Skin of body (tissue), 2 donors: ENCODE results near the gene NCKAP5L. TPM values are rescaled to one million over a fixed set of nuclear protein-coding genes. Genes with fewer than 3 reads are reported as not detected.

ENCODE experiments used
- DNase-seq: peaks from one replicate; lab custom pipeline; 2025; lab: John Stamatoyannopoulos, UW
- total RNA-seq: library from RNA; depleted of rRNA; stranded (reverse); fragments of >200 nt; gene quantifications from one replicate; pipeline ENCODE4 v1.2.3, GENCODE V29; 2014

The NCKAP5L gene, protein sequence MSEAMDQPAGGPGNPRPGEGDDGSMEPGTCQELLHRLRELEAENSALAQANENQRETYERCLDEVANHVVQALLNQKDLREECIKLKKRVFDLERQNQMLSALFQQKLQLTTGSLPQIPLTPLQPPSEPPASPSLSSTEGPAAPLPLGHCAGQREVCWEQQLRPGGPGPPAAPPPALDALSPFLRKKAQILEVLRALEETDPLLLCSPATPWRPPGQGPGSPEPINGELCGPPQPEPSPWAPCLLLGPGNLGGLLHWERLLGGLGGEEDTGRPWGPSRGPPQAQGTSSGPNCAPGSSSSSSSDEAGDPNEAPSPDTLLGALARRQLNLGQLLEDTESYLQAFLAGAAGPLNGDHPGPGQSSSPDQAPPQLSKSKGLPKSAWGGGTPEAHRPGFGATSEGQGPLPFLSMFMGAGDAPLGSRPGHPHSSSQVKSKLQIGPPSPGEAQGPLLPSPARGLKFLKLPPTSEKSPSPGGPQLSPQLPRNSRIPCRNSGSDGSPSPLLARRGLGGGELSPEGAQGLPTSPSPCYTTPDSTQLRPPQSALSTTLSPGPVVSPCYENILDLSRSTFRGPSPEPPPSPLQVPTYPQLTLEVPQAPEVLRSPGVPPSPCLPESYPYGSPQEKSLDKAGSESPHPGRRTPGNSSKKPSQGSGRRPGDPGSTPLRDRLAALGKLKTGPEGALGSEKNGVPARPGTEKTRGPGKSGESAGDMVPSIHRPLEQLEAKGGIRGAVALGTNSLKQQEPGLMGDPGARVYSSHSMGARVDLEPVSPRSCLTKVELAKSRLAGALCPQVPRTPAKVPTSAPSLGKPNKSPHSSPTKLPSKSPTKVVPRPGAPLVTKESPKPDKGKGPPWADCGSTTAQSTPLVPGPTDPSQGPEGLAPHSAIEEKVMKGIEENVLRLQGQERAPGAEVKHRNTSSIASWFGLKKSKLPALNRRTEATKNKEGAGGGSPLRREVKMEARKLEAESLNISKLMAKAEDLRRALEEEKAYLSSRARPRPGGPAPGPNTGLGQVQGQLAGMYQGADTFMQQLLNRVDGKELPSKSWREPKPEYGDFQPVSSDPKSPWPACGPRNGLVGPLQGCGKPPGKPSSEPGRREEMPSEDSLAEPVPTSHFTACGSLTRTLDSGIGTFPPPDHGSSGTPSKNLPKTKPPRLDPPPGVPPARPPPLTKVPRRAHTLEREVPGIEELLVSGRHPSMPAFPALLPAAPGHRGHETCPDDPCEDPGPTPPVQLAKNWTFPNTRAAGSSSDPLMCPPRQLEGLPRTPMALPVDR (N-terminal part only)
- total RNA-seq = 9.7 TPM

DNA sequence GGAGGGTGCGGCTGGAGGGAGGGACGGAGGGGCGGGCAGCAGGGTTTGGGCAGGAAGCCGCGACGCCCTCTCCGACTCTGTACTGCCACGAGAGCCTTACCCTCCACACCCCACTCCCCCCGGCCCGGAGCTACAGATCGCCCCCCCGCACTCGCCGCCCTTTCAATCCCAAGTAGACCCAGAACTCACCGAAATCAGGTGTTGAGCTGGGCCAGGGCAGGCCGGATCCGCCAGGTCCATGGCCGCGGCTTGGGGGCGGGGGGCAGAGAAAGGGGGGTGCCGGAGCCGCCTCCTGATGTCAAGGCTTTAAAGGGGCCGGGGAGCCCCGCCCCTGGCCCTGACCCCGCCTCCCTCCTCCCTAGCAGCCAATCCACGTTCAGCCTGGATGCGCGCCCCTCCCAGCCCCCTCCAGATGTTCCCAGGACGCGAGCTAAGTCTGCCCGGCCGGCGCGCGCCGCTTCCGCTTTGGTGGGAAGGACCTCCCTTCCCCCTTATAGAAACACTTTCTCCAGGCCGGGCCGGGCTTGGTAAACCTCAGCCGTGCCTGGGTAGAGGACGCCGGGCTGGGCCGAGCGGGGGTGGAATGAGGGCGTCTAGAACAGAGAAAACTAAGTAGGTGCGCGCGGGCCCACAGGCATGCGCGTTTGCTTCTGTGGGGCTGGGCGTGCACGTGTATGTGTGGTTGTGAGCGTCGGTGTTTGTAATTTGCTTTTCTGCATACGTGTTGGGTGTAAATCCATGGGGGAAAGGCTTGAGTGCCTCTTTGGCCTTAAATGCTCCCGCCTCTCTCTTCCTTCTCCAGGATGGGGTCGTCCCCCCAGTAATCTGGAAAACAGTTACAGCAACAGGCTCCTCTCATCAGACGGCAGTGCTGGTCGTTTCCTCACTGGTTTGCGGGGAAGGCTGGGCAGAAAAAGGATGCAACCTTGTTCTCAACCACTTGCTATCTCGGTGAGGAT is at the start of gene NCKAP5L:
TSS of gene NCKAP5L (minus strand) at position 281 of the 959 bp plus-strand sequence. CDS start 24,369 bp downstream, outside the sequence.
- peak; percentile 97 for DNase-seq

GRCh38 chr12:49877066-49877465 is 48.9 kb upstream of the NCKAP5L start:
- DNase-seq = no peak

DNA sequence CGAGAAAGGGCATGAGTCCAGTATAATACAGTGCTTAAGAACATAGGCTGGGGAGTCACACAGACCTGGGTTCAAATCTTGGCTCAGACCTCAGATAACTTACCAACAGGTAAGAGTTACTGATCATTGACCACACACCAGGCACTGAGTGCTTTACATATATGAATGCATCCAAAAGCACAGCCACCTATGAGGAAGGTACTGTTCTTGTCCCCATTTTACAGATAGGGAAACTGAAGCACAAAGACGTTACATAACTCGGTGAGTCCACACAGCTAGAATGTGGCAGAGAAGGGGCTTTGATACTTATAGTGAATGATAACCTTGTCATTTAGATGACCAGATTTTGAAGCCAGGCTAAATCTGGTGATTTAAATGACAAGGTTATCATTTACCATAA is 47.9 kb upstream of the NCKAP5L start:
- no peak for DNase-seq

DNA sequence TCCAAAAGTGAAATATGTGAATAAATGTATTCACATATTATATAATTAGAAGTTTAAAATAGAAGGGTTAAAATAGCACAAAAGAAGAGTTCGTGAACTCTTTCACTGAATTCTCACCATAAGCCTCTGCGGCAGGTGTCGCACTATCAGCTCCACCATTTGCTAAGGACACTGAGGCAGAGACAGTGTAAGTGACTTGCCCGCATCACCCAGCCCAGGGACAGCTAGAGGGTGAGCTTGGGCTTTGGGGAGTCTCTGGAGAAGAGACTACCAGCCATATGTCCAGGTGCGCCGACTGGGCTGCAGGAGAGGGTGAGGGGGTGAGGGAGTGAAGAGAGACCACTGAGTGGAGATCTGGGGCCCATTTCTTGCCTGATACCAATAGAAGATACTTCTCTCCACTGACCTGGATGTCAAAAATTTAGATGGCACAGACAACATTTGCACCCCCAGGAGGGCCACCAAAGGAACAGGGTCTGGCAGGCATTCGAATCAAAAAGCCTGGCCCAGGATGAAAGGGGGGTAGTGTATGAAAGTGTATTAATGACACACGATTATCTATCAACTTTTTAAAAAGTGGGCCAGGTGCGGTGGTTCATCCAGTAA is 47.0 kb upstream of the NCKAP5L start:
- DNase-seq = no peak

DNA sequence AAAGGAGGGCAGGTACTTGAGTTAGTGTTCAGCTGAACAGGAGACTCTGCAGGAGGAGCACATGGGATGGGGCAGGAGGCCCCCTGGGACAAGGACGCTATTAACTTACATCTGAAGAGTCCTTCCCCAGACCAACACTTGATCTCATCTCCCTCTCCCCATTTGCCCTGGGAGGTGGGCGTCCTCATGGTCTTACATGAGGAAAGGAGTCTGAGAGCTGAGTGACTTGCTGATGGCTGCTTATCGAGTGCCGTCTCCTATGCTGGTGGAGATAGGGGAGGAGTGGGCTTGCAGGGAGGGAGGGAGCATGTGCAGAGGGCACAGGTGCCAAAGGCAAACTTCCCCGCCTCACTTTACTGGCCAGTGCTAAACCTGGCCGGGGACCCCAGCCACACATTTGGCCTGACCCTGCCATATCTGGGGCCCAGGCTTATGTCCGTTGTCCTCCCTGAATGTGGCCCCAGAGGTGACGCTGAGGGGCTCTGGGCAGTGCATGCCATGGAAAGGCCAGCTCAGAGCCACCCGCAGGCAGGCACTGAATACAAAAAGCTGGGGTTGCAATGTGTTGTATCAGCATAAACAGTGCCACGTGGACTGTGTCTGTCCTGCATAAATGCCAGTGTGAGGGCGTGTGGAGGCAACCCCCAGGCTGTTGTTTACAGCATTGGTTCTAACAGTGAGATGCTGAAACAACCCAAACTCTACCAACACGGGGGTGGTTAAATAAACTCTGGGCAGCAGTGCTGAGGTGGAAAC is 46.1 kb upstream of the NCKAP5L start:
- no peak for DNase-seq

GRCh38 chr12:49873361-49873934 is 45.2 kb upstream of the NCKAP5L start:
- peak; percentile 34 for DNase-seq

DNA sequence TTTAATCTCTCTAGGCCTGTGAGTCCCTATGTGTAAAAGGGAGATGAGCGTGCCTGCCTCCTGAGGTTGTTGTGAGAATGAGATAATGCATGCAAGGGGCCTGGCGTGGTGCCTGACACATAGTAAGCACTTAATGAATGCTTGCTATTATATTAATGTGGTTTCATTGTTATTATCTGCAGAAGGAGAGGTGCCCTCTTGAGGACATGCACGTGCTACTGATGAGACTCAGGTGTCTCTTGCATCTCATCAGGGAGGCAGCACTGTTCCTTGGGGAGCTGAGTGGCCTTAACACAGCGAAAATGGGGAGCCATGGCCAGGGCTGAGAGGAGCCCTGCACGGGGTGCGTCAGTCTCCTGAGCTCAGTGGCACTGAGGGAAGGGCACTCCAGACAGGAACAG is 44.6 kb upstream of the NCKAP5L start:
- no peak for DNase-seq

GRCh38 chr12:49872381-49872780 is 44.2 kb upstream of the NCKAP5L start:
- no peak for DNase-seq

- peak; percentile 21 for DNase-seq
Measured at GRCh38 chr12:49871811-49872251, 43.6 kb upstream of the NCKAP5L start.

GRCh38 chr12:49871263-49871561 is 43.0 kb upstream of the NCKAP5L start:
- no peak for DNase-seq

GRCh38 chr12:49870501-49871262 is 42.5 kb upstream of the NCKAP5L start:
- DNase-seq = no peak

DNA sequence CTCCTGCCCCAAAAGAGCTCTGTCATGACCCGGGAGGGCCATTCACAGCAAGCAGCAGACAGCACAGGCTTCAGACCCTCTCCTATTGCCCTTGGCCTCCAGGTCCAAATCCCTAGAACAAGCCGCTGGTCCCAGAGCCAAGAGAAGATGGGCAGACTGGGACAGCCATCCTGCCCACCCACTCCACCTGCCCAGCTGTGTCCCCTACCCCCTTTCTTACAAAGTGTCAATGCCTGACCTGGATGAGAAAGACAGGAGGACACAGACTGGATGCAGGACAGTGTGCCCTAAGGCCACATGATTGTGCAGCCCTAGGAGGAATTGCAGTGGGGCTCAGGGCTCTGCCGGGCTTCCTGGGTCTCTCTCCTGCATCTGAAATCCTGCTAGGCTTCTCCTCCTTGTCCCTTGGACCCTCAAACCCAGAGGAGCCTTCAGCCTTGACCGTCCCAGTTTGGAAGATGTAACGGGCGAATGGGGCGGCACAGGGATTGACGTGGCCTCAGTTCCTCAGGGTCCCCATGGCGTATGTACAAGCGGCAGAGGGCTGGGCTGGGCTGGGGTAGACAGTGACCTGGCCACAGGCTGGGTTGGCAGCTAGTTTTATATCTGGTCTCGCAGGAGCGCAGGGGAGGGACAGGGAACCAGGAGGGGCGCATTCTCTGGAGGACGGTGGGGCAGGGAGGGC is 41.7 kb upstream of the NCKAP5L start:
- DNase-seq = no peak

DNA sequence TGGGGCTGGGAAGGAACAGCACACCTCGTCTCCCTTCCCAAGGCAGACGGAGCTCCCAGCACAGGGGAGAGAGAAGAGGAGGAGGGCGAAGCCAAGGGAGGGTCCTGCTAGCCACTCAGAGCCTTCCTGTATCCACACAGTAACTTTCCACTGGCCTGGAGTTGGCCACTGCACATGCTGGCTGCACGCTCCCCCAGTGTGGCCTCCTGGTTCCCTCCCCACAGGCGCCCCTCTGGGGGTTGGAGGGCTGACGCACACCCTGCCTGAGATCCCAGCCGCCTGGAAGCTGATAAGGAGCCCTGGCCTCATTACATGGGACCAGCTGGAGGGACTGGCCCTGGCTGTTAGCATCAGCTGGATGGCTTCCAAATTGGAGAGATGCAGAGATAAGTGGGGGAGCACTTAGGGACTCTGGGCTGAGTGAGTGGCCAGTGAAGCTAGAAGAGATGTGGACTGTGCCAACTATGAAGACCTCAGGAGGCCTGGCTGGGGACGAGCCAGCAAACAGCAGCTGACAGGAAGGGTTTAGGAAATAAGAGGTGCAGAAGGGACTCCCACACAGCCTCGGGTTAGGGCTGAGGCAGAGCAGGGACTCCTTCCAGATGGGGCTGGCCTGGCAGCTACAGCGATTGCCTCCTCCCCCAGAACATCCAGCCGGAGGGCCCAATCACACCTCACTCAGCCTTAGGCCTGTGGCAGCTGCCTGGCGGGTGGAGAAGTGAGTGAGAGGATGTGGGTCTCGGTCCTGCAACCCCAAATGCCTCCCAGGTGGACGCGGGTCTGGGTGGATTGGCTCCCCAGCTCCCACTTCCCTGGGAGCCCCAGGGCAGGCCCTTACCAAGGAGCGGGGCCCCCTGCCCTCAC is 41.0 kb upstream of the NCKAP5L start:
- DNase-seq = peak; percentile 93

DNA sequence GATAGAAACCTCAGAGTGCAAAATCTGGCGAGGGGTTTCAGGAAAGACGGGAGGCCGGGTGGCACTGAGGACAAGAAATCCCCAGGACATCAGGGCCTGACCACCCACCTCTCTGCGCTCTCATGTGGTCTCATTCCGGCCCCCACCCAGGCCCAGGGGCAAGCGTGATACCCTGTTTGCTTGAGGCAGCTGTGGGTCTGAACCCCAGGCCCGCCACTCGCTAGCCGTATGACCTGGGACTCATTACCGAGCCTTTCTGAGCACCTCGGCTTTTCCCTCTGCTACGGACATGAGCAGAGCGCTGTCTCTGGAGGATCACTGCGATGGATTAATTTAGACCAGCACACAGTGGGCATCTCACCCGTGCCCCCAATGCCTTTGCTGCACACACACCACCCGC is 40.2 kb upstream of the NCKAP5L start:
- DNase-seq = no peak

GRCh38 chr12:49867570-49868341 is 39.5 kb upstream of the NCKAP5L start:
- no peak for DNase-seq
